ENCODE data around the gene NSD2.

- TF ChIP-seq, protein P1, sequence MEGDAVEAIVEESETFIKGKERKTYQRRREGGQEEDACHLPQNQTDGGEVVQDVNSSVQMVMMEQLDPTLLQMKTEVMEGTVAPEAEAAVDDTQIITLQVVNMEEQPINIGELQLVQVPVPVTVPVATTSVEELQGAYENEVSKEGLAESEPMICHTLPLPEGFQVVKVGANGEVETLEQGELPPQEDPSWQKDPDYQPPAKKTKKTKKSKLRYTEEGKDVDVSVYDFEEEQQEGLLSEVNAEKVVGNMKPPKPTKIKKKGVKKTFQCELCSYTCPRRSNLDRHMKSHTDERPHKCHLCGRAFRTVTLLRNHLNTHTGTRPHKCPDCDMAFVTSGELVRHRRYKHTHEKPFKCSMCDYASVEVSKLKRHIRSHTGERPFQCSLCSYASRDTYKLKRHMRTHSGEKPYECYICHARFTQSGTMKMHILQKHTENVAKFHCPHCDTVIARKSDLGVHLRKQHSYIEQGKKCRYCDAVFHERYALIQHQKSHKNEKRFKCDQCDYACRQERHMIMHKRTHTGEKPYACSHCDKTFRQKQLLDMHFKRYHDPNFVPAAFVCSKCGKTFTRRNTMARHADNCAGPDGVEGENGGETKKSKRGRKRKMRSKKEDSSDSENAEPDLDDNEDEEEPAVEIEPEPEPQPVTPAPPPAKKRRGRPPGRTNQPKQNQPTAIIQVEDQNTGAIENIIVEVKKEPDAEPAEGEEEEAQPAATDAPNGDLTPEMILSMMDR (optimal IDR thresholded peaks at IDR 0.05 in 1 of 3, IDR thresholded peaks at IDR 0.05 in 1 of 3, conservative IDR thresholded peaks at IDR 0.05 in 1 of 3; ENCODE audit: extremely low read depth in 1 of 3, insufficient read depth in 2 of 3, low read length in 3 of 3): no peak
- no peak for TF ChIP-seq EZH2 (IDR thresholded peaks at IDR 0.05; ENCODE audit: low read length)
Measured at GRCh38 chr4:1973218-1973617, 102.0 kb downstream of the NSD2 start.
